ENCODE measurements around the gene PIGL. TPM values are rescaled to one million over a fixed set of nuclear protein-coding genes. Genes with fewer than 3 reads are reported as not detected.
A peak's percentile ranks its signal among the peaks of the same experiment; 100 is the strongest.

The PIGL gene
- total and polyA plus RNA-seq, 4 experiments from 2014 or later: 8.1 to 71.1 (median 44.0) TPM

DNA sequence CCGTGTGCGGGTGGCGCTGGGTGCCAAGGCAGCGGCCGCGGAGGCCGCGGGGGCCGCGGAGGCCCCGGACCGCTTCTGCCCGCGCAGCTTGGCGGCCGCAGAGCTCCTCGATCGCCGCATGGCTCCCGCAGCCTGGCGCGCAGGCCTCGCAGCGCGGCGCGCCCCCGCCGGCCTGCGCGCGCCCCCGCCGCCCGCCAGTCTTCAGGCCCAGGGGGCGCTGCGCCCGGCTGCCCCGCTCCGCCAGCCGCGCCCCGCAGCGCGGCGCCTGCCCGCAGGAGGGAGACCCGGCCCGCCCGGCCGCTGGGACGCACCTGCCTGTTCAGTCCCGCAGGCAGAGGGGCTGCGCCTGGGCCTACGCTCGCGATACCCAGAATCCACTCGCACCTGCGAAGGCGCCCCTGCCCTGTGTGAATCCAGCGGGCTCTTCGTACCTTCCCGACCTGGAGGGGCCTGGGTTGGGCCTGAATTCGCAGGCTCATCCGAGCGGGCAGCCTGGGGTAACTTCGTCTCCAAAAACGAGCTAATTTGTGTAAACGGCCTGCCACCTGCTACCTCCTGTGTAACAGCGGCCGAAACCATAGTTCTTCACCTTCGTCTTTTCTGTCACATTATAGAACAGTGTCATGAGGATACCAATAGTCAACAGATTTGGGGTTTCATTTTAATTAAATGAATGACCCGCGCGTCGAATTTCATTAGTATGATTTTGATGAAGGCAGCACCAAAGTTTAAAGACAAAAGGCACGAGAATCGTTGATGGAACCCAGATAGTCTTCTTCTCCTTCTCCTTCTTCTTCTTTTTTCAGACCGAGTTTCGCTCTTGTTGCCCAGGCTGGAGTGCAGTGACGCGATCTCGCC, 136.5 kb downstream of the PIGL start, which contains the start of gene CENPV:
CENPV (minus strand) TSS at position 153 of the 858 bp plus-strand sequence; CDS start at position 120, 33 bp downstream.
- CTCF ChIA-PET (ENCODE audit: partially characterized antibody): interaction anchor here (0.6 to 5.2 kb wide), 10 partner anchors 9 to 284 kb away, joined by 3 to 44 read pairs (median 4); partner anchors contain the start of genes PIGL and UBB
- peaks cover 0 to 6% of the 10 kb centered on the region in 2 donors for H3K36me3 Mint-ChIP-seq
- Histone ChIP-seq H3K4me3 (ENCODE audit: low read length in 2 of 2) (peak within 1 kb of the TSS; percentile 44 to 66), H3K27ac (ENCODE audit: low read depth, low read length) (peak within 1 kb of the TSS; percentile 47), H3K36me3 (ENCODE audit: insufficient read depth, low read length) (no peaks in the 10 kb centered on the region), H3K9me3 (ENCODE audit: control insufficient read depth in 1 of 2, low read length in 2 of 2) (no peaks in the 10 kb centered on the region), H3K27me3 (ENCODE audit: insufficient read depth, low read length) (no peaks in the 10 kb centered on the region), H3K4me1 (ENCODE audit: insufficient read depth, low read length) (peaks cover 12% of the 10 kb centered on the region)
- intact Hi-C loops (cut with micrococcal nuclease): loop anchor here (1.0 to 5.0 kb wide), 4 partner anchors 28 to 137 kb away; partner anchors contain the start of genes PIGL and UBB
- no peaks in the 10 kb centered on the region for H3K9me3 Mint-ChIP-seq
- POLR2A ChIA-PET (ENCODE audit: partially characterized antibody): interaction anchor here (0.6 to 2.3 kb wide), 13 partner anchors 10 to 354 kb away, joined by 3 to 18 read pairs (median 7); partner anchors contain the start of genes LRRC75A, NCOR1, PIGL and TRPV2
- DNase-seq: peak; percentile 64 to 71 (median 66)
- H3K4me1 Mint-ChIP-seq: peaks cover 9 to 17% (median 15%) of the 10 kb centered on the region in 4 donors
- peak within 1 kb of the TSS; percentile 91 to 97 (median 94) for H3K4me3 Mint-ChIP-seq
- H3K27me3 Mint-ChIP-seq: no peaks in the 10 kb centered on the region
- peak within 1 kb of the TSS; percentile 45 to 91 (median 79) for H3K27ac Mint-ChIP-seq

DNA sequence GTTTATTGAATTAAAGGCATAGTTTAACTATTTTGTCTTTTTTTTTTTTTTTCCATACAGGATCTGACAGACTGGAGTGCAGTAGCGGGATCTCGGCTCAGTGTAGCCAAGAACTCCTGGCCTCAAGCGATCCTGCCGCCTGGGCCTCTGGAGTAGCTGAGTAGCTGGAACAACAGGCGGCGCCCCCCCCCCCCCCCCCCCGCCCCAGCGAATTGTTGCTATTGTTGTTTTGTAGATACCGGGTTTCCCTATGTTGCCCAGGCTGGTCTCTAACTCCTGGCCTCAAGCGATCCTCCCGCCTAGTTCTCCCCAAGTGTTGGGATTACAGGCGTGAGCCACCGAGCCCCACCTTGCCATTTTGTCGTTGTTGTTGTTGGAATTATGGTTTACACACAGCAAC, 137.6 kb downstream of the PIGL start:
- H3K36me3 Mint-ChIP-seq: peaks cover 0 to 1% of the 10 kb centered on the region in 2 donors
- Histone ChIP-seq H3K36me3 (ENCODE audit: insufficient read depth, low read length) (no peaks in the 10 kb centered on the region), H3K27ac (ENCODE audit: low read depth, low read length) (no peak overlapping the region), H3K9me3 (ENCODE audit: control insufficient read depth in 1 of 2, low read length in 2 of 2) (no peaks in the 10 kb centered on the region), H3K4me1 (ENCODE audit: insufficient read depth, low read length) (peaks cover 12% of the 10 kb centered on the region), H3K27me3 (ENCODE audit: insufficient read depth, low read length) (no peaks in the 10 kb centered on the region), H3K4me3 (ENCODE audit: low read length in 2 of 2) (no peak overlapping the region)
- ChIA-PET POLR2A (ENCODE audit: partially characterized antibody) (no interaction called here), CTCF (ENCODE audit: partially characterized antibody) (interaction anchor here (0.7 to 1.8 kb wide), 3 partner anchors 9 to 69 kb away, joined by 3 to 21 read pairs (median 3); no protein-coding TSS in a partner anchor)
- H3K4me1 Mint-ChIP-seq: peaks cover 9 to 17% (median 15%) of the 10 kb centered on the region in 4 donors
- DNase-seq: no peak
- H3K27me3 Mint-ChIP-seq: no peaks in the 10 kb centered on the region
- H3K27ac Mint-ChIP-seq: peak overlapping the region in 2 of 7 donors; percentile 36 to 54
- no peaks in the 10 kb centered on the region for H3K9me3 Mint-ChIP-seq
- peak overlapping the region in 6 of 8 donors; percentile 36 to 90 (median 58) for H3K4me3 Mint-ChIP-seq
- intact Hi-C loops (cut with micrococcal nuclease): loop anchor here (5.0 kb wide), 1 partner anchor 67 kb away; no protein-coding TSS in a partner anchor

DNA sequence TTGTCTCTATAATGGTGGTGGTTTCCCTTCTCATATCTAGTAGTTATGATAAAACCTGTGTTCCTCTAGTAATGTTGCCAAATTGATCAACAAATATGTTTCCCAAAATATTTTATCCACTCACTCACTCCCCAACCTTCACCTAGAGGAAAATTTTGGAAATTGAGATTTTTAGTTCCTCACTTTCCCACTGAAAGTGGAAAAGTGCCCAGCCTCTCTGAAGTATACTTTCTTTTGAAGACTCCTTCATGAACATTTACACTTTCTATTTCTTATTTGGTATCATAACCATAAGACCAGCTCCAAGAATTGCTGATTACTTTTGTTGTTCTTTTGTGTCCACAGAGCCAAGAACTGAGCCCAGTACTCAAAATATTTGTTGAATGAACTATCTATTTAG, 141.4 kb downstream of the PIGL start:
- POLR2A ChIA-PET (ENCODE audit: partially characterized antibody): no interaction called here
- intact Hi-C loops (cut with micrococcal nuclease): no loop called here

DNA sequence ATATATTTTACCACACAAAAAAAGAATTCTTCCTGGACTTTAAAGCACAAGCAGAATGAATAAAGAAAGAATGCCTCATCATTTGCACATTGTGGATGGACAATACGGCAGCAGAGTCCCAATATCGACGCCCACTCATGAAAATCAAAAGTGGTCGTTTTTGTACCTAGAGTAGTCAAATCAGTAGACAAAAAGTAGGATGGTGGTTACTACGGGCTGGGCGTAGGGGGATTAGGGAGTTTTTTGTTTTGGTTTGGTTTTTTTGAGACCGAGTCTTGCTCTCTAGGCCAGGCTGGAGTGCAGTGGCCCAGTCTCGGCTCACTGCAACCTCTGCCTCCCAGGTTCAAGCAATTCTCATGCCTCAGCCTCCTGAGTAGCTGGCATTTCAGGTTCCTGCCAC, 144.9 kb downstream of the PIGL start:
- peaks cover 0 to 12% (median 2%) of the 10 kb centered on the region in 4 donors for H3K4me1 Mint-ChIP-seq
- no peaks in the 10 kb centered on the region for H3K27me3 ChIP-seq (ENCODE audit: insufficient read depth, low read length)
- intact Hi-C loops (cut with micrococcal nuclease): no loop called here
- H3K27me3 Mint-ChIP-seq: no peaks in the 10 kb centered on the region
- no peak overlapping the region for H3K27ac Mint-ChIP-seq
- no peak overlapping the region for H3K4me3 ChIP-seq (ENCODE audit: low read length in 2 of 2)
- ChIA-PET CTCF (ENCODE audit: partially characterized antibody) (interaction anchor here (1.0 to 5.9 kb wide), 5 partner anchors 10 to 159 kb away, joined by 3 to 60 read pairs (median 20); partner anchors contain the start of genes CENPV and UBB), POLR2A (ENCODE audit: partially characterized antibody) (no interaction called here)
- H3K4me1 ChIP-seq (ENCODE audit: insufficient read depth, low read length): no peaks in the 10 kb centered on the region
- H3K4me3 Mint-ChIP-seq: no peak overlapping the region
- DNase-seq: no peak
- no peaks in the 10 kb centered on the region for H3K9me3 Mint-ChIP-seq
- H3K36me3 ChIP-seq (ENCODE audit: insufficient read depth, low read length): no peaks in the 10 kb centered on the region
- no peaks in the 10 kb centered on the region for H3K36me3 Mint-ChIP-seq
- H3K27ac ChIP-seq (ENCODE audit: low read depth, low read length): no peak overlapping the region
- H3K9me3 ChIP-seq (ENCODE audit: control insufficient read depth in 1 of 2, low read length in 2 of 2): no peaks in the 10 kb centered on the region

More for the DNA sequence above, 141.4 kb downstream of the PIGL start:
- H3K36me3 Mint-ChIP-seq: no peaks in the 10 kb centered on the region
- Histone ChIP-seq H3K27me3 (ENCODE audit: insufficient read depth, low read length) (no peaks in the 10 kb centered on the region), H3K9me3 (ENCODE audit: control insufficient read depth in 1 of 2, low read length in 2 of 2) (no peaks in the 10 kb centered on the region), H3K36me3 (ENCODE audit: insufficient read depth, low read length) (no peaks in the 10 kb centered on the region), H3K4me3 (ENCODE audit: low read length in 2 of 2) (no peak overlapping the region), H3K27ac (ENCODE audit: low read depth, low read length) (no peak overlapping the region), H3K4me1 (ENCODE audit: insufficient read depth, low read length) (no peaks in the 10 kb centered on the region)
- no peak overlapping the region for H3K4me3 Mint-ChIP-seq
- peaks cover 3 to 12% (median 5%) of the 10 kb centered on the region in 4 donors for H3K4me1 Mint-ChIP-seq
- H3K27ac Mint-ChIP-seq: no peak overlapping the region
- no peaks in the 10 kb centered on the region for H3K27me3 Mint-ChIP-seq
- no peaks in the 10 kb centered on the region for H3K9me3 Mint-ChIP-seq
- DNase-seq: no peak
- CTCF ChIA-PET (ENCODE audit: partially characterized antibody): interaction anchor here (0.7 to 2.2 kb wide), 3 partner anchors 8 to 57 kb away, joined by 3 to 7 read pairs (median 3); partner anchors contain the start of gene TRPV2

DNA sequence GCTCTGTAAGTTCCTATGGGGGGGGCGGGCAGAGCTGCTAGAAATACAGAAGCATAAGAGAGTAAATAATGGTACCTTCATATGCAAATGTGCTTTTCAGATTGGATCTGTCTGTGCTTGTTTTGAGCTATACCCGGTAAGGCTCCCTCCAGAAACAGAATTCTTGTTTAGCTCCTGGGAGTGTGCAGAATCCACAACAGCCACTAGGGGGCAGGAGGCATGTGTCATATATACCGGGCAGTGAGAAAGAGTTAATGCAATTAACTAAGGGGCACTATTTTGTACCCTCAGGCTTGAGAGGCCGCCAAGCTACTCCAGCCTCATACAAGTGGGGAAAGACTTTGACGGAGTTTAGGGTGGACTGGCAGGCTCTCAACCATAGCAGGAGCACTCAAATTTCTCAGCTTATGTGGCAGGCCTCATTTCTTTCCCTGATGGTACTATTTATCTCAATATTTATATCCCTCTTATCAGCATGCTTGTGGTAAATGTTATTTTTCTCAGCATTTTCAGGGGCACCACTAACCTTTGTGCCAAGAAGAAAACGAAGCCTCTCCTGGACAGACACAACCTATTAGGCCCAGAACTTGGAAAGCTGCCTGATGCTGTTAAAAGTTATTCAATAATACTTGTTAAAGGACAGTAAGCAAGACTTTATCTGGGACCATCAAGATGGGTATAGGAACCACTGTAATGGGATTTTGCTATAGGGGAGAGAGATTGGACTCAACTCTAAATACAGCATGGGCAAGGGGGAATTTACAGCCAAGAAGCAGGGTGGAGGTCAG, 146.9 kb downstream of the PIGL start:
- Mint-ChIP-seq H3K27me3 (no peaks in the 10 kb centered on the region), H3K27ac (peak overlapping the region in 2 of 7 donors; percentile 42 to 43), H3K4me3 (no peak overlapping the region), H3K36me3 (no peaks in the 10 kb centered on the region), H3K9me3 (no peaks in the 10 kb centered on the region), H3K4me1 (peaks cover 0 to 12% (median 2%) of the 10 kb centered on the region in 4 donors)
- POLR2A ChIA-PET (ENCODE audit: partially characterized antibody): interaction anchor here (0.6 to 2.3 kb wide), 9 partner anchors 11 to 172 kb away, joined by 3 to 13 read pairs (median 4); partner anchors contain the start of genes CENPV, TRPV2 and UBB
- DNase-seq: peak; percentile 58 to 69 (median 62)
- H3K36me3 ChIP-seq (ENCODE audit: insufficient read depth, low read length): no peaks in the 10 kb centered on the region
- intact Hi-C loops (cut with micrococcal nuclease): loop anchor here (1.0 kb wide), 2 partner anchors 51 to 157 kb away; partner anchors contain the start of gene TRPV2
- no peaks in the 10 kb centered on the region for H3K27me3 ChIP-seq (ENCODE audit: insufficient read depth, low read length)
- H3K27ac ChIP-seq (ENCODE audit: low read depth, low read length): no peak overlapping the region
- no peaks in the 10 kb centered on the region for H3K4me1 ChIP-seq (ENCODE audit: insufficient read depth, low read length)
- H3K4me3 ChIP-seq (ENCODE audit: low read length in 2 of 2): no peak overlapping the region
- H3K9me3 ChIP-seq (ENCODE audit: control insufficient read depth in 1 of 2, low read length in 2 of 2): no peaks in the 10 kb centered on the region
- CTCF ChIA-PET (ENCODE audit: partially characterized antibody): interaction anchor here (0.6 to 6.7 kb wide), 51 partner anchors 8 to 282 kb away, joined by 3 to 150 read pairs (median 4); partner anchors contain the start of genes CENPV, TRPV2 and UBB

DNA sequence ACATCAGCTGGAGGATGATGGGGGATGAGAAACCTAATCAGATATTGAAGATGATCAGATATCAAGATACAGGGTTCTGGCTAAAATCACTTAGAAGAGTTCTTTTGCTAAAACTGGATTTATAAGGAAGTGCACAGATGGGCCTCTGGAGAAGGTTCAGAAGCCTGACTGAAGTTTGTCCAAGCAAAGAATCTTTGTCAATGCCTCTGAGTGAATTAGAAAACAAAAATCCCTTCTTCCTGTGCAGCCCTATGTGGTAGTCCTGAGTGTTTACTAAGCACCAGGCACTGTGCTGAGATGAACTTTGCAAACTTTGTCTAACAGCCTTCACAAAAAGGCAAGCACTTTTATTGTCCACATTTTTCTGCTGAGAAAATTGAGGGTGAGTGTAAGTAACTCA, 147.6 kb downstream of the PIGL start:
- Histone ChIP-seq H3K27ac (ENCODE audit: low read depth, low read length) (no peak overlapping the region), H3K9me3 (ENCODE audit: control insufficient read depth in 1 of 2, low read length in 2 of 2) (no peaks in the 10 kb centered on the region), H3K36me3 (ENCODE audit: insufficient read depth, low read length) (no peaks in the 10 kb centered on the region), H3K27me3 (ENCODE audit: insufficient read depth, low read length) (no peaks in the 10 kb centered on the region), H3K4me3 (ENCODE audit: low read length in 2 of 2) (no peak overlapping the region), H3K4me1 (ENCODE audit: insufficient read depth, low read length) (no peaks in the 10 kb centered on the region)
- no peak for DNase-seq
- Mint-ChIP-seq H3K27ac (peak overlapping the region in 2 of 7 donors; percentile 23 to 43), H3K9me3 (no peaks in the 10 kb centered on the region), H3K4me3 (no peak overlapping the region), H3K4me1 (peaks cover 0 to 12% (median 2%) of the 10 kb centered on the region in 4 donors), H3K27me3 (no peaks in the 10 kb centered on the region), H3K36me3 (no peaks in the 10 kb centered on the region)
- POLR2A ChIA-PET (ENCODE audit: partially characterized antibody): interaction anchor here (0.7 to 2.3 kb wide), 7 partner anchors 12 to 157 kb away, joined by 3 to 13 read pairs (median 7); partner anchors contain the start of genes CENPV, TRPV2 and UBB
- intact Hi-C loops (cut with micrococcal nuclease): no loop called here
- CTCF ChIA-PET (ENCODE audit: partially characterized antibody): interaction anchor here (1.0 to 6.7 kb wide), 28 partner anchors 9 to 283 kb away, joined by 3 to 150 read pairs (median 8); partner anchors contain the start of genes CENPV and TRPV2

Data from CD4-positive, alpha-beta memory T cell (primary cell).